IMR-90 (cell line): Measurements from ENCODE around the gene NCKAP5. TPM values are rescaled to one million over a fixed set of nuclear protein-coding genes. Genes with fewer than 3 reads are reported as not detected.
A peak's percentile ranks its signal among the peaks of the same experiment; 100 is the strongest.

Source experiments
- ATAC-seq: fragments of 200-7000 bp; cut with Tn5 transposase; 2 replicates; pipeline ENCODE4 v1.9.1; 2020; ENCODE audit warnings: low read depth, mild to moderate bottlenecking, moderate library complexity
- BruUV-seq: library from RNA; stranded (reverse); fragments of 400-500 nt; replicated peaks from 2 replicates; lab custom pipeline; 2021; lab: Mats Ljungman, UMichigan
- CTCF ChIA-PET: fragments of 300-600 bp; formaldehyde crosslinking; extraction: SDS; loops from one replicate; lab custom pipeline; 2021; ENCODE audit warnings: antibody characterized with exemption; lab: Yijun Ruan, JAX
- POLR2A ChIA-PET: fragments of 300-600 bp; sonication (Branson Sonifier 250); formaldehyde crosslinking; loops from one replicate; lab custom pipeline; 2022; ENCODE audit warnings: antibody characterized with exemption; ENCODE audit not compliant: unreplicated experiment; lab: Charles Lee
- DNase-seq: peaks from one replicate; pipeline ENCODE4 v3.0.0; 2013
- H2AFZ ChIP-seq: replicated peaks from 2 replicates; pipeline ENCODE3; 2013; ENCODE audit warnings: low read length, mild to moderate bottlenecking; ENCODE audit not compliant: poor library complexity
- H2AK5ac ChIP-seq: 2 replicates; pipeline ENCODE4 v1.6.1; 2013; ENCODE audit warnings: low read depth, low read length, inconsistent platforms
- H2AK9ac ChIP-seq: replicated peaks from 2 replicates; pipeline ENCODE3; 2013; ENCODE audit warnings: mild to moderate bottlenecking, low read depth, low read length, moderate library complexity; ENCODE audit not compliant: poor library complexity
- H2BK120ac ChIP-seq: 2 replicates; pipeline ENCODE4 v1.6.1; 2013; ENCODE audit warnings: low read depth, low read length, inconsistent platforms
- H2BK15ac ChIP-seq: 3 replicates; pipeline ENCODE4 v1.6.1; 2013; ENCODE audit warnings: low read depth, low read length, inconsistent platforms
- H2BK20ac ChIP-seq: 2 replicates; pipeline ENCODE4 v1.6.1; 2013; ENCODE audit warnings: low read depth, mild to moderate bottlenecking, inconsistent platforms, low read length, moderate library complexity
- H2BK5ac ChIP-seq: 2 replicates; pipeline ENCODE4 v1.6.1; 2013; ENCODE audit warnings: mild to moderate bottlenecking, low read depth, low read length, inconsistent platforms; ENCODE audit not compliant: poor library complexity, severe bottlenecking
- H3K14ac ChIP-seq: replicated peaks from 2 replicates; pipeline ENCODE4 v1.6.1; 2013; ENCODE audit warnings: low read depth, low read length, inconsistent platforms
- H3K18ac ChIP-seq: 2 replicates; pipeline ENCODE4 v1.6.1; 2013; ENCODE audit warnings: low read depth, low read length, control low read depth
- H3K23ac ChIP-seq: 2 replicates; pipeline ENCODE4 v1.6.1; 2013; ENCODE audit warnings: low read depth, low read length, inconsistent platforms
- H3K27ac ChIP-seq: 2 replicates; pipeline ENCODE4 v1.5.1; 2013; ENCODE audit warnings: mild to moderate bottlenecking, control low read depth, low read length; ENCODE audit not compliant: insufficient read depth
- H3K27me3 ChIP-seq: 2 replicates; pipeline ENCODE4 v1.6.1; 2013; ENCODE audit warnings: low read length; ENCODE audit not compliant: control insufficient read depth, insufficient read depth
- H3K36me3 ChIP-seq: 2 replicates; pipeline ENCODE4 v1.6.1; 2013; ENCODE audit warnings: low read length, mixed read lengths; ENCODE audit not compliant: control insufficient read depth, insufficient read depth
- H3K4ac ChIP-seq: 2 replicates; pipeline ENCODE4 v1.6.1; 2013; ENCODE audit warnings: low read depth, low read length, inconsistent platforms
- H3K4me1 ChIP-seq: 2 replicates; pipeline ENCODE4 v1.6.1; 2013; ENCODE audit warnings: low read length, mixed read lengths; ENCODE audit not compliant: control insufficient read depth, insufficient read depth
- H3K4me2 ChIP-seq: 2 replicates; pipeline ENCODE4 v1.6.1; 2013; ENCODE audit warnings: low read depth, mild to moderate bottlenecking, control low read depth, low read length, moderate library complexity
- H3K4me3 ChIP-seq: 2 replicates; pipeline ENCODE4 v1.5.1; 2013; ENCODE audit warnings: low read depth, mild to moderate bottlenecking, control low read depth, low read length, moderate library complexity; ENCODE audit not compliant: insufficient read depth
- H3K56ac ChIP-seq: 2 replicates; pipeline ENCODE4 v1.6.1; 2013; ENCODE audit warnings: low read length, inconsistent platforms; ENCODE audit not compliant: insufficient read depth; ENCODE audit errors: extremely low read depth
- H3K79me1 ChIP-seq, 2 experiments: 2 replicates each; pipeline ENCODE4 v1.6.1; 2013; ENCODE audit warnings: low read length in 2 of 2, inconsistent platforms in 1 of 2, low read depth in 1 of 2
- H3K9ac ChIP-seq: 2 replicates; pipeline ENCODE4 v1.6.1; 2013; ENCODE audit warnings: low read depth, low read length, control low read depth
- H3K9me1 ChIP-seq: 2 replicates; pipeline ENCODE4 v1.6.1; 2013; ENCODE audit warnings: low read length, inconsistent platforms; ENCODE audit not compliant: insufficient read depth
- H3K9me3 ChIP-seq: 2 replicates; pipeline ENCODE4 v1.6.1; 2013; ENCODE audit warnings: low read length; ENCODE audit not compliant: control insufficient read depth, insufficient read depth
- H4K20me1 ChIP-seq: 2 replicates; pipeline ENCODE4 v1.6.1; 2013; ENCODE audit warnings: low read length, inconsistent platforms; ENCODE audit not compliant: insufficient read depth
- H4K5ac ChIP-seq: 2 replicates; pipeline ENCODE4 v1.6.1; 2013; ENCODE audit warnings: mild to moderate bottlenecking, low read depth, low read length, control low read depth
- H4K8ac ChIP-seq, 2 experiments: 2 replicates each; pipeline ENCODE4 v1.6.1; 2013; ENCODE audit warnings: low read depth in 2 of 2, low read length in 2 of 2, control low read depth in 1 of 2, inconsistent platforms in 1 of 2
- H4K91ac ChIP-seq: 2 replicates; pipeline ENCODE4 v1.6.1; 2013; ENCODE audit warnings: low read depth, low read length, inconsistent platforms; ENCODE audit not compliant: insufficient read depth
- BHLHE40 ChIP-seq: fragments of 150-350 bp; IDR thresholded peaks from 2 replicates; pipeline ENCODE4 v1.6.1; 2016; ENCODE audit warnings: mild to moderate bottlenecking, low read depth, low read length
- CEBPB ChIP-seq: IDR thresholded peaks from 2 replicates; pipeline ENCODE4 v1.6.1; 2012; ENCODE audit warnings: low read depth, low read length, improper control_type of control experiment
- CHD1 ChIP-seq: IDR thresholded peaks from 2 replicates; pipeline ENCODE4 v1.6.1; 2012; ENCODE audit warnings: low read depth, low read length, improper control_type of control experiment
- CTCF ChIP-seq: conservative IDR thresholded peaks from 2 replicates; pipeline ENCODE4 v1.5.1; 2012; ENCODE audit warnings: mild to moderate bottlenecking, low read depth, low read length, improper control_type of control experiment
- ELK1 ChIP-seq: fragments of 150-350 bp; IDR thresholded peaks from 2 replicates; pipeline ENCODE4 v1.6.1; 2016; ENCODE audit warnings: low read depth, mild to moderate bottlenecking, low read length, moderate library complexity, borderline replicate concordance
- FOS ChIP-seq: fragments of 150-350 bp; IDR thresholded peaks from 2 replicates; pipeline ENCODE4 v1.6.1; 2016; ENCODE audit warnings: low read depth, low read length
- MAFK ChIP-seq: IDR thresholded peaks from 2 replicates; pipeline ENCODE4 v1.6.1; 2012; ENCODE audit warnings: low read depth, low read length, improper control_type of control experiment
- MAZ ChIP-seq: IDR thresholded peaks from 2 replicates; pipeline ENCODE4 v1.6.1; 2012; ENCODE audit warnings: low read depth, mild to moderate bottlenecking, low read length, improper control_type of control experiment, moderate library complexity, borderline replicate concordance
- MXI1 ChIP-seq: IDR thresholded peaks from 2 replicates; pipeline ENCODE4 v1.6.1; 2012; ENCODE audit warnings: low read depth, mild to moderate bottlenecking, low read length, moderate library complexity, borderline replicate concordance
- NFE2L2 ChIP-seq: fragments of 150-350 bp; IDR thresholded peaks from 2 replicates; pipeline ENCODE4 v1.6.1; 2016; ENCODE audit warnings: low read depth, mild to moderate bottlenecking, low read length
- POLR2A ChIP-seq: IDR thresholded peaks from 2 replicates; pipeline ENCODE4 v1.6.1; 2012; ENCODE audit warnings: mild to moderate bottlenecking, low read depth, low read length
- RAD21 ChIP-seq: IDR thresholded peaks from 2 replicates; pipeline ENCODE4 v1.6.1; 2012; ENCODE audit warnings: low read length, improper control_type of control experiment
- RFX5 ChIP-seq: IDR thresholded peaks from 2 replicates; pipeline ENCODE4 v1.8.0; 2012; ENCODE audit warnings: low read depth, mild to moderate bottlenecking, low read length, moderate library complexity
- SMC3 ChIP-seq: fragments of 150-350 bp; IDR thresholded peaks from 2 replicates; pipeline ENCODE4 v1.6.1; 2016; ENCODE audit warnings: low read depth, mild to moderate bottlenecking, antibody characterized with exemption, low read length, moderate library complexity
- WGBS, 2 experiments: methylation state at CpG; one replicate each; pipeline versions ENCODE4 v1.1.5 to v1.1.7; 2013; ENCODE audit warnings: missing lambda C conversion rate in 2 of 2; ENCODE audit not compliant: insufficient read length in 1 of 2; ENCODE audit errors: extremely low coverage in 2 of 2; 5-methylcytosine and 5-hydroxymethylcytosine counted together
- dilution Hi-C: fragments of 300-500 bp; cut with HindIII; formaldehyde crosslinking; loops from one replicate; pipeline ENCODE4 v1.14.3; 2018; ENCODE audit warnings: low sequenced_read_pairs; ENCODE audit not compliant: unreplicated experiment
- in situ Hi-C: fragments of 300-500 bp; cut with MboI; formaldehyde crosslinking; loops from 3 replicates; pipeline ENCODE4 v1.14.3; 2019; ENCODE audit warnings: low sequenced_read_pairs, inconsistent platforms, mixed read lengths
- intact Hi-C: fragments of 100-400 bp; cut with micrococcal nuclease; formaldehyde crosslinking; loops from 2 replicates; pipeline ENCODE4 v1.10.0; 2022
- polyA plus RNA-seq, 3 experiments: library from polyadenylated mRNA; depleted of rRNA; stranded (reverse); fragments of >200 nt; gene quantifications; 2 replicates each; pipeline ENCODE4 v1.2.3, GENCODE V29; 2012; ENCODE audit warnings: low replicate concordance in 1 of 3
- total RNA-seq: library from RNA; depleted of rRNA; stranded (reverse); fragments of >200 nt; gene quantifications from 2 replicates; pipeline ENCODE4 v1.2.3, GENCODE V29; 2012
- TF ChIP-seq, protein P1 (sequence below): fragments of 150-350 bp; IDR thresholded peaks from 2 replicates; pipeline ENCODE4 v1.6.1; 2017; ENCODE audit warnings: mild to moderate bottlenecking, antibody characterized with exemption, low read length, low read depth

Gene NCKAP5
- total and polyA plus RNA-seq, 2 of the 4 experiments (the other 2 are of a cell fraction), result 2.7 to 3.9 TPM

DNA sequence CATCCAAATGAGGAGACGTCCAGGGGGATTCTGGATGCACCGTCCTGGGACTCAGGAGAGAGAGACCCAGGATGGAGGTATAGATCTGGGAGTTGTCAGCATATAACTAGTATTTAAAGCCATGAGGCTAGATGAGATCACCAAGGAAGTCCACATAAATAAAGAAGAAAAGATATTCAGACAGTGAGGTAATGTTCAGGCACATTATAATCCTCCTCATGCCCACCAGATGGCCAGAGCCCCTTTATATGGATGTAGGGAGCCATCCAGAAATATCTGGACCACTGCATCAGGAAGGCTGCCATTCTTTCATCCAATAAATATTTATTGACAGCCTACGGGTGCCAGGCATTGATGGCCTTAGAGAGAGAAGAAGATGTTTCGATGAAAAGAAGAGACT lies 21.2 kb upstream of the NCKAP5 start:
- in situ Hi-C loops, result no loop called here
- Histone ChIP-seq H4K20me1 (no peaks in the 10 kb centered on the region), H3K23ac (no peak overlapping the region), H3K4me1 (peaks cover 7% of the 10 kb centered on the region), H3K9me1 (peaks cover 3% of the 10 kb centered on the region), H2AK9ac (no peak overlapping the region), H4K5ac (no peak overlapping the region), H2BK120ac (no peak overlapping the region), H2AK5ac (no peak overlapping the region), H3K18ac (no peak overlapping the region), H4K8ac (no peak overlapping the region), H3K9me3 (no peaks in the 10 kb centered on the region), H2BK5ac (no peak overlapping the region), H3K79me1 (no peaks in the 10 kb centered on the region), H4K91ac (no peak overlapping the region; the same call in 1 of the 2 replicates), H3K27ac (no peak overlapping the region), H3K4me2 (no peak overlapping the region), H2BK15ac (0 out of 3 replicates have a peak overlapping the region, but pooled peaks have one; percentile 3), H2AFZ (no peak overlapping the region), H3K27me3 (no peaks in the 10 kb centered on the region), H3K14ac (0 out of 2 replicates have a peak overlapping the region, but pooled peaks have one; percentile 1), H3K56ac (no peak overlapping the region; the same call in 1 of the 2 replicates), H3K36me3 (no peaks in the 10 kb centered on the region), H3K9ac (no peak overlapping the region), H3K4me3 (no peak overlapping the region), H3K4ac (no peak overlapping the region), H2BK20ac (no peak overlapping the region)
- CTCF ChIA-PET, result no interaction called here
- ATAC-seq, result no peak
- TF ChIP-seq CHD1 (no peak), POLR2A (no peak), NFE2L2 (no peak), RAD21 (no peak), BHLHE40 (no peak), CTCF (no peak), SMC3 (no peak), MAZ (no peak), RFX5 (no peak), FOS (no peak), MXI1 (no peak), CEBPB (no peak), MAFK (no peak), ELK1 (no peak)
- TF ChIP-seq, protein P1, sequence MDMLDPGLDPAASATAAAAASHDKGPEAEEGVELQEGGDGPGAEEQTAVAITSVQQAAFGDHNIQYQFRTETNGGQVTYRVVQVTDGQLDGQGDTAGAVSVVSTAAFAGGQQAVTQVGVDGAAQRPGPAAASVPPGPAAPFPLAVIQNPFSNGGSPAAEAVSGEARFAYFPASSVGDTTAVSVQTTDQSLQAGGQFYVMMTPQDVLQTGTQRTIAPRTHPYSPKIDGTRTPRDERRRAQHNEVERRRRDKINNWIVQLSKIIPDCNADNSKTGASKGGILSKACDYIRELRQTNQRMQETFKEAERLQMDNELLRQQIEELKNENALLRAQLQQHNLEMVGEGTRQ, result no peak
- intact Hi-C loops, result no loop called here
- no TSS peak for BruUV-seq
- no peak for DNase-seq
- POLR2A ChIA-PET, result no interaction called here
- no CpG with 5 or more reads among the region's 4 CpGs for WGBS, 2 experiments
- dilution Hi-C loops, result no loop called here
